GM21737 (cell line): ENCODE results near the gene PRXL2B.
A peak's percentile ranks its signal among the peaks of the same experiment; 100 is the strongest.
"Not testable (repeated sequence)": the region's sequence is repeated elsewhere in the genome, so short reads cannot be mapped to it uniquely, and the experiment has no call there.

ENCODE experiments used
- ATAC-seq: cut with Tn5 transposase; IDR thresholded peaks from one replicate; pipeline ENCODE4 v1.9.1; 2021; ENCODE audit warnings: mild to moderate bottlenecking, moderate library complexity; ENCODE audit not compliant: unreplicated experiment

The PRXL2B gene

DNA sequence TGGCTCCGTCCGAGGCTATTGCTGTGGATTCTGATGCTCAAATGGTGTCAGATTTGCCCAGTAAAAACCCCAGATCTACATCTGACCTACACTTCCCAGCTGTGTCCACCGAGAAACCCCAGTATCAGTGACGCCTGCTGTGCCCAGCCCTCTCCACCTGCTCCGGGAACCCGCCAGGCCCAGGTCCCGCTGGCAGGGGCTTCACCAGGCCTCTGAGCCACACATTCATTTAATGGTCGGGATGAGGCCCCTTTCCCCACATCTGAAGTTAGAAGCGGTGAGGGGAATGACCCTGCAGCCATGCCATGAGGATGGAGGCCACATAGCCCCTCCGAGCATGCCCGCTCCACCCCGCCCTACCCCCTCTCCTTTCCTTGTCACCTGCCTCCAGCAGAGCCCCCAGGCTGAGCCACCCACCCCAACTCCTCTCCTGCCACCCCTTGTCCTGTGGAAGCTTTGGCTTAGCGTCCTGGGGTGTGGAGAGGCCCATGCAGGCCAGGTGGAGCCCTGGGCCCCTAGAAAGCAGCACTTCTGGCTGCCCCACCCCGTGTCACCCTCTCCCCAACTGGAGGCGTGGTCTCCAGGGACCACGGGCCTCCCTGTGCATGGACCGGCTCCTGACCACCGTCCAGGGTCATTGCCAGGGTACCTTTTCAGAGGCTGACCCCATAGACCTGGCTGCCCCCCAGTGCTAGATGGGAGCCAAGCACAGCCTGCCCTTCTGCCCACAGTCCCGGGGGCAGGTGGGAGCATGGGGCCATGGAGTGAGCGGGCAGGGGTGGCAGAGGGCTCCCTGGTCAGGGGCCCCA, 22.4 kb upstream of the PRXL2B start:
- ATAC-seq: no peak

- no peak for ATAC-seq
These were observed 21.7 kb upstream of the PRXL2B start for GRCh38 chr1:2564815-2565374.

DNA sequence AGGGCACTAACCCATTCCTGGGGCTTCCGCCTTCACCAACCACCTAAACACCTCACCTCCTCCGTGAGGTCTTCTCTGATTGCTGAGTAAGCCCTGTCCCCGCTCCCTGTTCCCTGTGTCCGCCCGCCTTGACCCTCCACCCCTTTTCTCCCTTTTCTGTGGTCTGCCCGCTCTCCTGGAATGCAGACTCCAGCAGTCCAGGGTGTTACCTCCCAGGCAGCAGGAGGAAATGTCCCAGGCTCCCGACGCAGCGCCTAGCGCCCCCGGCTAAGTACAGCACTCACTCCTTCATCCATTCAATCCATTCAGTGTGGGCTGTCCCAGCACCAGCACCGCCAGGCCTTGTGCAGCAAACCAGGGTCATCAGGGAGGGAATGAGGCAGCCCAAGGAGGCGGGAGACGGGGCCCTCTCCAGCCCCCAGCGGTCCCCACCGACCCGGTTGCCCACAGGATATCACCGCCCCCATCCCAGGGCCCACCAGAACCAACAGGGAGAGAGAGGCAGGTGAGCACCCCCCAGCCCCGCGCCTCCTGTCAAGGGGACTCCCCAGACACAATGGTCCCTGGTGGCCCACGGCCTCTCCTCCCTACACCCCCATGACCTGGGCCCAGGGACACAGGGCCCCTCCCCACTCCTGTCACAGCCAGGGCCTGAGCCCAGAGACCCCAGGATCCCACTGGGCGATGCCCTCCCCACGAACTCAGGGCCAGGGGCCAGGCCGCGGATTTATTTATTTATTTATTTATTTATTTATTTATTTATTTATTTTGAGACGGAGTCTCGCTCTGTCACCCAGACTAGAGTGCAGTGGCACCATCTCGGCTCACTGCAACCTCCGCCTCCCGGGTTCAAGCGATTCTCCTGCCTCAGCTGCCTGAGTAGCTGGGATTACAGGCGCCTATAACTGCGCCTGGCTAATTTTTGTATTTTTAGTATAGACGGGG, 20.2 kb upstream of the PRXL2B start:
- ATAC-seq: no peak

- no peak for ATAC-seq
These were observed 19.4 kb upstream of the PRXL2B start for GRCh38 chr1:2567083-2567679.

- not testable (repeated sequence) for ATAC-seq
These were observed 18.3 kb upstream of the PRXL2B start for GRCh38 chr1:2568187-2568816.

GRCh38 chr1:2569060-2569459, 17.5 kb upstream of the PRXL2B start:
- no peak for ATAC-seq

- not testable (repeated sequence) for ATAC-seq
These were observed 16.9 kb upstream of the PRXL2B start for GRCh38 chr1:2569703-2570102.

DNA sequence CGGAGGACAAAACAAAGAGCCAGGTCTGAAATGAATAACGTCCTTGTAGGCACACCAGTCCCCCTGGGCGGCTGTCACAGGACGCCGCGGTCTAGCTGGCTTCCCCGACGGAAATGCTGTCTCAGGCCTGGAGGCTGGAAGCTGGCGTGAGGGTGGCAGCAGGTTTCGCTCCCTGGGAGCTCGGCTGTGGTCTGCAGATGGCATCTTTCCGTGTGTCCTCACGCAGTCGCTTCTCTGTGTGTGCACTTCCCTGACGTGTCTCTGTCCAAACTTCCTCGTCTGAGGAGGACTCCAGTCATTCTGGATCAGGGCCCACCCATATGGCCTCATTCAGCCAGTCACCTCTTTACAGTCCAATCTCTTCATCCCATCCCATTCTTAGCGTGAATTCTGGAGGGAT, 16.2 kb upstream of the PRXL2B start:
- ATAC-seq: no peak

- ATAC-seq: no peak
These were observed 15.2 kb upstream of the PRXL2B start for GRCh38 chr1:2571348-2571747.

GRCh38 chr1:2573250-2573920, 13.2 kb upstream of the PRXL2B start:
- no peak for ATAC-seq

GRCh38 chr1:2574350-2574749, 12.2 kb upstream of the PRXL2B start:
- ATAC-seq: no peak

GRCh38 chr1:2575801-2576663, 10.5 kb upstream of the PRXL2B start:
- no peak for ATAC-seq

DNA sequence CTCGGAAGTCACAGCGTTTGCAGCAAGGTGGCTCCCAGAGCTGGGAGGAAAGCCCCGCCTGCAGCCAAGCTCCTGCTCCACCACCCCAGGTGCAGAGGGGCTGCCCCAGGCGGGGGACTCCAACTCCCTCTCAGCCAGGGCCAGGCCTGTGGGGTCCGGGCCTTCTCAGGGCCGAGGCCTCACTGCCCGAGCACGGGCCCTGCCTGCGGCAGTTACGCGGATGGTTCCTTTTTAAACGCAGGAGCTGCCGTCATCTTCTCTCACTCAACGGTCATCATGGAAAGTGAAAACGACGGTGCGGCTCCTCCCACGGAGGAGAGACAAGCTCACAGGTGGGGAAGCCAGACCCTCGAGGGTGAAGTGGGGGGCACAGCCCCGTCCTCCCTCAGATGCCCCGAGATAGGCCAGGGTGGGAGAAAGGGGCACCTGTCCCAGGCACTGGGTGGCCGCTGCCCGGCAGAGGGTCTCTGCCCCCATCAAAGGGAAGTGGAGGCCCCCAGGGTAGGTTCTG, 9.0 kb upstream of the PRXL2B start:
- ATAC-seq: peak; percentile 41

DNA sequence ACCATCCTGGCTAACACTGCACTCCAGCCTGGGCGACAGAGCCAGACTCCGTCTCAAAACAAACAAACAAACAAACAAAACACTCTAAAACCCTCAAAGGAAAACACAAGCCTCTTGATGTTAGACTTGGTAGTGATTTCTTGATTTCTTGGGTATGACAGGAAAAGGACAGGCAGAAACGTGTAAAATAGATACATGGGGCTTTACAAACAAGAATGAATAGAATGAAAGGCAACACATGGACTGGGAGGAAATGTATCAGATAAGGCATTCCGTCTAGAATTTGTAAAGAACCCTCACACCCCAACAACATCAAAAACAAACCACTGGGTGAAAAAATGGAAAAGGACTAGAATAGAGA, 7.8 kb upstream of the PRXL2B start:
- ATAC-seq: no peak

GRCh38 chr1:2580691-2581090, 5.9 kb upstream of the PRXL2B start:
- no peak for ATAC-seq

GRCh38 chr1:2582391-2582790, 4.2 kb upstream of the PRXL2B start:
- no peak for ATAC-seq

- ATAC-seq: no peak
These were observed 3.2 kb upstream of the PRXL2B start for GRCh38 chr1:2583331-2583791.

DNA sequence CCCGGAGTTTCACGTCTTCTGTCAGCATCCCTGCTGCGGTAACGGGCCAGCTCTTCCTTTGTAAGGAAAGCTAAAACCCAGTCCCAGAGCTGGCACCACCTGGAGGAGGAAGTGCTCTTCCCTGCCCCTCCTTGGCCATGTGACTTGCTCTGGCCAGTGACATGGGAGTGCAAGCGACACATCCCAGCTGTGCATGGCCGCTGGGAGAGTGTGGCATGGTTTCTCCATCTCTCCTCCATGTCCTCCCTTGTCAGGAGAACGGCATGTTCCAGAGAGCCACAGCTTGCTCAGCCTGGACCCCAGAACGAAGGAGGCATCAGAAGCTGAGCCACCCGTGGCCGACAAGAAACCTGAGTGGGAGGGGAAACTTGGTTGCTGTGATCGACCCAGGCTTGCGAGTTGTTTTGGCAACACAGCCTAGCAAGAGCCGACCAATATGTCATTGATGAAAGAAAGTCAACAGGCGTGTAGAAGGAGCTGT, 2.7 kb upstream of the PRXL2B start:
- ATAC-seq: no peak
